G401 (cell line): ENCODE measurements around the gene HSD11B1L. TPM values are rescaled to one million over a fixed set of nuclear protein-coding genes. Genes with fewer than 3 reads are reported as not detected.
A peak's percentile ranks its signal among the peaks of the same experiment; 100 is the strongest.
"Not testable (repeated sequence)": the region's sequence is repeated elsewhere in the genome, so short reads cannot be mapped to it uniquely, and the experiment has no call there.

Source experiments
- DNase-seq: peaks from one replicate; pipeline ENCODE4 v3.0.0-alpha.2; 2015; ENCODE audit warnings: low spot score
- in situ Hi-C: cut with HindIII; loops from 2 replicates; pipeline ENCODE4 v1.10.0; 2016; ENCODE audit warnings: low sequenced_read_pairs, mixed read lengths
- total RNA-seq: library from RNA; depleted of rRNA; stranded (reverse); fragments of >200 nt; shearing (Covaris generic); gene quantifications from 2 replicates; pipeline ENCODE4 v1.2.3, GENCODE V29; 2014; rRNA removed

HSD11B1L gene
- total RNA-seq, 1 experiment from 2014 or later, result 15.1 TPM

- in situ Hi-C loops, result no loop called here
- DNase-seq, result no peak
Measured at GRCh38 chr19:5717215-5717935, 36.5 kb downstream of the HSD11B1L start.

GRCh38 chr19:5718037-5718578 is 37.3 kb downstream of the HSD11B1L start:
- in situ Hi-C loops, result no loop called here
- no peak for DNase-seq

- in situ Hi-C loops, result no loop called here
- no peak for DNase-seq
Measured at GRCh38 chr19:5718579-5719273, 37.9 kb downstream of the HSD11B1L start.

GRCh38 chr19:5719274-5719960 is 38.6 kb downstream of the HSD11B1L start:
- no peak for DNase-seq
- in situ Hi-C loops, result no loop called here

GRCh38 chr19:5719961-5720790 is 39.3 kb downstream of the HSD11B1L start, which contains the start of the genes CATSPERD and LONP1:
CATSPERD (plus strand) TSS chr19:5720637; CDS start chr19:5720738, 101 bp downstream.
LONP1 (minus strand) TSS chr19:5720146; CDS start chr19:5720132, 14 bp downstream.
- peak; percentile 99 for DNase-seq
- in situ Hi-C loops, result no loop called here

GRCh38 chr19:5727453-5728050 is 46.7 kb downstream of the HSD11B1L start:
- in situ Hi-C loops, result no loop called here

GRCh38 chr19:5733172-5733571 is 52.3 kb downstream of the HSD11B1L start:
- in situ Hi-C loops, result not testable (repeated sequence)

More at GRCh38 chr19:5727453-5728050, 46.7 kb downstream of the HSD11B1L start:
- DNase-seq, result no peak

More at GRCh38 chr19:5733172-5733571, 52.3 kb downstream of the HSD11B1L start:
- DNase-seq, result not testable (repeated sequence)

Other genes with a start within 250 kb of the HSD11B1L start
- gene ZNRF4, start 225.6 kb upstream of the HSD11B1L start, total RNA-seq, result not detected in 2 replicates
- not detected in 2 replicates for gene TINCR, start 113.1 kb upstream of the HSD11B1L start, total RNA-seq
- gene SAFB2, start 58.3 kb upstream of the HSD11B1L start, total RNA-seq, result 6.0 and 13.7 TPM in 2 replicates
- gene SAFB, start 57.9 kb upstream of the HSD11B1L start, total RNA-seq, result 43.8 and 65.7 TPM in 2 replicates
- 36.5 and 74.5 TPM in 2 replicates for gene MICOS13, start 511 bp upstream of the HSD11B1L start, total RNA-seq
- gene RPL36, start 9.3 kb downstream of the HSD11B1L start, total RNA-seq, result 758 and 1,281 TPM in 2 replicates
- 240 and 246 TPM in 2 replicates for gene LONP1, start 39.1 kb downstream of the HSD11B1L start, total RNA-seq
- gene CATSPERD, start 39.6 kb downstream of the HSD11B1L start, total RNA-seq, result not detected in 2 replicates
- 0.43 and 2.6 TPM in 2 replicates for gene PRR22, start 103.7 kb downstream of the HSD11B1L start, total RNA-seq
- gene DUS3L, start 110.1 kb downstream of the HSD11B1L start, total RNA-seq, result 100 and 105 TPM in 2 replicates
- gene NRTN, start 124.0 kb downstream of the HSD11B1L start, total RNA-seq, result 8.3 and 14.0 TPM in 2 replicates
- not detected in 2 replicates for gene FUT6, start 158.7 kb downstream of the HSD11B1L start, total RNA-seq
- gene FUT3, start 170.4 kb downstream of the HSD11B1L start, total RNA-seq, result not detected in 2 replicates
- not detected in 2 replicates for gene FUT5, start 189.5 kb downstream of the HSD11B1L start, total RNA-seq
- gene NDUFA11, start 222.8 kb downstream of the HSD11B1L start, total RNA-seq, result 430 and 662 TPM in 2 replicates
- 2.2 and 2.6 TPM in 2 replicates for gene VMAC, start 223.8 kb downstream of the HSD11B1L start, total RNA-seq
- gene CAPS, start 233.2 kb downstream of the HSD11B1L start, total RNA-seq, result 0.31 and 5.8 TPM in 2 replicates